Transverse colon (tissue), 4 donors: ENCODE measurements around the gene DCAF10. TPM values are rescaled to one million over a fixed set of nuclear protein-coding genes. Genes with fewer than 3 reads are reported as not detected.
"Not testable (repeated sequence)": the region's sequence is repeated elsewhere in the genome, so short reads cannot be mapped to it uniquely, and the experiment has no call there.

Source experiments
- DNase-seq: peaks from one replicate; pipeline ENCODE4 v3.0.0-alpha.2; 2019
- H3K27ac ChIP-seq, 4 donors: fragments of 200-600 bp; sonication (generic); 2 replicates each; pipeline ENCODE4 v1.5.1; 2016 to 2018; ENCODE audit warnings: inconsistent platforms in 4 of 4
- H3K27me3 ChIP-seq: fragments of 200-600 bp; sonication (generic); 2 replicates; pipeline ENCODE4 v1.5.1; 2017; ENCODE audit warnings: inconsistent platforms
- H3K36me3 ChIP-seq, 4 donors: fragments of 200-600 bp; sonication (generic); 2 replicates each; pipeline ENCODE4 v1.5.1; 2017 to 2019; ENCODE audit warnings: inconsistent platforms in 4 of 4
- H3K4me1 ChIP-seq, 4 donors: fragments of 200-600 bp; sonication (generic); 2 replicates each; pipeline ENCODE4 v1.5.1; 2017 to 2020; ENCODE audit warnings: inconsistent platforms in 4 of 4
- H3K4me3 ChIP-seq, 4 donors: fragments of 200-600 bp; sonication (generic); 1 replicate in 1 of 4; 2 replicates in 3 of 4; pipeline versions ENCODE4 v1.5.1 to v1.6.1; 2017 to 2019; ENCODE audit warnings: inconsistent platforms in 4 of 4
- H3K9me3 ChIP-seq, 2 donors: fragments of 200-600 bp; sonication (generic); 2 replicates each; pipeline ENCODE4 v1.5.1; 2017 to 2019; ENCODE audit warnings: inconsistent platforms in 2 of 2
- EP300 ChIP-seq: sonication (generic); formaldehyde crosslinking; IDR thresholded peaks from one replicate; pipeline ENCODE4 v1.6.1; 2017; ENCODE audit warnings: antibody characterized with exemption, low read depth
- POLR2A ChIP-seq: fragments of 450-650 bp; IDR thresholded peaks from one replicate; pipeline ENCODE4 v1.6.1; 2016; ENCODE audit warnings: antibody characterized with exemption, mild to moderate bottlenecking, moderate library complexity
- POLR2AphosphoS5 ChIP-seq, 3 donors: sonication (generic); formaldehyde crosslinking; IDR thresholded peaks; one replicate each; pipeline ENCODE4 v1.6.1; 2016; ENCODE audit warnings: antibody characterized with exemption in 3 of 3
- WGBS, 2 donors: methylation state at CpG; one replicate each; pipeline ENCODE4 v1.1.5; 2018; ENCODE audit warnings: low coverage in 1 of 2; 5-methylcytosine and 5-hydroxymethylcytosine counted together
- in situ Hi-C, 4 donors: fragments of 200-750 bp; cut with MboI; loops; one replicate each; pipeline versions ENCODE4 v1.15.0 to v1.15.1; 2017; ENCODE audit warnings: low sequenced_read_pairs in 3 of 4, low pct_ligation_motif_present in 1 of 4, low pct_unique_long_range_greater_than_20kb in 1 of 4
- intact Hi-C: fragments of 100-400 bp; cut with DNase I; formaldehyde crosslinking; loops from one replicate; pipeline ENCODE4 v1.15.1; 2023; ENCODE audit warnings: low total_unique reads
- total RNA-seq, 4 donors: library from RNA; depleted of rRNA; stranded (reverse); fragments of >200 nt; gene quantifications; one replicate each; pipeline ENCODE4 v1.1.0, GENCODE V29; 2016
- TF ChIP-seq, protein P1 (sequence below), 5 experiments: fragments of 200-600 bp in 3 of 5; fragments of 450-650 bp in 2 of 5; sonication (generic) in 3 of 5; IDR thresholded peaks; 1 replicate in 2 of 5; 2 replicates in 3 of 5; pipeline ENCODE4 v1.5.1; 2016 to 2017; ENCODE audit warnings: antibody characterized with exemption in 5 of 5, inconsistent platforms in 3 of 5, mild to moderate bottlenecking in 2 of 5, moderate library complexity in 1 of 5

Gene DCAF10
- total RNA-seq, 4 donors from 2014 or later: 12.0 to 493 (median 34.2) TPM

- no peak overlapping the region for H3K27ac ChIP-seq
- no peak for TF ChIP-seq POLR2AphosphoS5 (IDR thresholded peaks at IDR 0.05)
- TF ChIP-seq, protein P1, sequence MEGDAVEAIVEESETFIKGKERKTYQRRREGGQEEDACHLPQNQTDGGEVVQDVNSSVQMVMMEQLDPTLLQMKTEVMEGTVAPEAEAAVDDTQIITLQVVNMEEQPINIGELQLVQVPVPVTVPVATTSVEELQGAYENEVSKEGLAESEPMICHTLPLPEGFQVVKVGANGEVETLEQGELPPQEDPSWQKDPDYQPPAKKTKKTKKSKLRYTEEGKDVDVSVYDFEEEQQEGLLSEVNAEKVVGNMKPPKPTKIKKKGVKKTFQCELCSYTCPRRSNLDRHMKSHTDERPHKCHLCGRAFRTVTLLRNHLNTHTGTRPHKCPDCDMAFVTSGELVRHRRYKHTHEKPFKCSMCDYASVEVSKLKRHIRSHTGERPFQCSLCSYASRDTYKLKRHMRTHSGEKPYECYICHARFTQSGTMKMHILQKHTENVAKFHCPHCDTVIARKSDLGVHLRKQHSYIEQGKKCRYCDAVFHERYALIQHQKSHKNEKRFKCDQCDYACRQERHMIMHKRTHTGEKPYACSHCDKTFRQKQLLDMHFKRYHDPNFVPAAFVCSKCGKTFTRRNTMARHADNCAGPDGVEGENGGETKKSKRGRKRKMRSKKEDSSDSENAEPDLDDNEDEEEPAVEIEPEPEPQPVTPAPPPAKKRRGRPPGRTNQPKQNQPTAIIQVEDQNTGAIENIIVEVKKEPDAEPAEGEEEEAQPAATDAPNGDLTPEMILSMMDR (IDR thresholded peaks at IDR 0.05): no peak
- TF ChIP-seq POLR2A: no peak
- no peak for TF ChIP-seq EP300
- in situ Hi-C loops (no loop called here), intact Hi-C loops (no loop called here)
- no peaks in the 10 kb centered on the region for H3K36me3 ChIP-seq
- WGBS, 2 donors: 95 to 100% methylated on average over 2 to 6 of the region's 6 CpGs
- DNase-seq: no peak
- no peak overlapping the region for H3K4me3 ChIP-seq
- H3K4me1 ChIP-seq: no peaks in the 10 kb centered on the region
- no peaks in the 10 kb centered on the region for H3K27me3 ChIP-seq
- H3K9me3 ChIP-seq: no peaks in the 10 kb centered on the region
Observed at GRCh38 chr9:37811906-37812476, 11.4 kb downstream of the DCAF10 start.

- Histone ChIP-seq H3K4me3 (no peak overlapping the region), H3K4me1 (no peaks in the 10 kb centered on the region), H3K27ac (no peak overlapping the region), H3K9me3 (no peaks in the 10 kb centered on the region), H3K27me3 (no peaks in the 10 kb centered on the region), H3K36me3 (no peaks in the 10 kb centered on the region)
- WGBS, 2 donors: 94 to 97% methylated on average over 5 of the region's 5 CpGs
- intact Hi-C loops: no loop called here
- in situ Hi-C loops: no loop called here
- TF ChIP-seq POLR2AphosphoS5 (IDR thresholded peaks at IDR 0.05): no peak
- TF ChIP-seq, protein P1 (IDR thresholded peaks at IDR 0.05): no peak
- TF ChIP-seq POLR2A: no peak
- TF ChIP-seq EP300: no peak
- no peak for DNase-seq
Observed at GRCh38 chr9:37812773-37813379, 12.3 kb downstream of the DCAF10 start.

GRCh38 chr9:37818849-37819248 is 18.3 kb downstream of the DCAF10 start:
- no peak for DNase-seq
- peaks cover 0 to 18% (median 1%) of the 10 kb centered on the region in 4 donors for H3K36me3 ChIP-seq
- H3K27me3 ChIP-seq: no peaks in the 10 kb centered on the region
- 77 to 78% methylated on average over 2 of the region's 2 CpGs for WGBS, 2 donors
- TF ChIP-seq, protein P1 (IDR thresholded peaks at IDR 0.05): no peak
- TF ChIP-seq POLR2AphosphoS5 (IDR thresholded peaks at IDR 0.05): no peak
- no peak for TF ChIP-seq EP300
- no peak for TF ChIP-seq POLR2A
- intact Hi-C loops (no loop called here), in situ Hi-C loops (no loop called here)
- H3K9me3 ChIP-seq: no peaks in the 10 kb centered on the region
- no peak overlapping the region for H3K27ac ChIP-seq
- H3K4me3 ChIP-seq: no peak overlapping the region
- no peaks in the 10 kb centered on the region for H3K4me1 ChIP-seq

GRCh38 chr9:37820142-37820541 is 19.5 kb downstream of the DCAF10 start:
- intact Hi-C loops (no loop called here), in situ Hi-C loops (no loop called here)
- peaks cover 0 to 23% (median 1%) of the 10 kb centered on the region in 4 donors for H3K36me3 ChIP-seq

GRCh38 chr9:37825174-37825573 is 24.6 kb downstream of the DCAF10 start:
- 92 to 95% methylated on average over 2 of the region's 2 CpGs for WGBS, 2 donors
- H3K9me3 ChIP-seq, DNase-seq, H3K27ac ChIP-seq, in situ Hi-C loops, H3K27me3 ChIP-seq, H3K4me3 ChIP-seq, intact Hi-C loops, H3K4me1 ChIP-seq: not testable (repeated sequence)
- H3K36me3 ChIP-seq: peaks cover 0 to 16% (median 8%) of the 10 kb centered on the region in 4 donors

More at GRCh38 chr9:37820142-37820541, 19.5 kb downstream of the DCAF10 start:
- TF ChIP-seq POLR2A (no peak), EP300 (no peak)
- TF ChIP-seq, protein P1 (IDR thresholded peaks at IDR 0.05): no peak
- Histone ChIP-seq H3K4me1 (no peaks in the 10 kb centered on the region), H3K9me3 (no peaks in the 10 kb centered on the region), H3K27ac (no peak overlapping the region), H3K27me3 (no peaks in the 10 kb centered on the region), H3K4me3 (no peak overlapping the region)
- no peak for DNase-seq
- whole genome bisulfite sequencing, 2 donors: 78 to 83% methylated on average over 5 of the region's 5 CpGs
